ENCODE results near the gene GNAZ. TPM values are rescaled to one million over a fixed set of nuclear protein-coding genes. Genes with fewer than 3 reads are reported as not detected.

The GNAZ gene
- total and polyA plus RNA-seq, 2 donors (not counting 1 experiment from before 2014, with no cell fraction given): 2.8 to 9.1 TPM

- ChIA-PET CTCF (interaction anchor here (1.1 kb wide), 1 partner anchor 117 kb away, joined by 3 read pairs; no protein-coding TSS in a partner anchor), POLR2A (no interaction called here)
- TF ChIP-seq EZH2 (IDR thresholded peaks at IDR 0.05; ENCODE audit: borderline replicate concordance, insufficient read depth, low read depth, low read length, poor library complexity, severe bottlenecking): no peak
- TF ChIP-seq, protein P1, sequence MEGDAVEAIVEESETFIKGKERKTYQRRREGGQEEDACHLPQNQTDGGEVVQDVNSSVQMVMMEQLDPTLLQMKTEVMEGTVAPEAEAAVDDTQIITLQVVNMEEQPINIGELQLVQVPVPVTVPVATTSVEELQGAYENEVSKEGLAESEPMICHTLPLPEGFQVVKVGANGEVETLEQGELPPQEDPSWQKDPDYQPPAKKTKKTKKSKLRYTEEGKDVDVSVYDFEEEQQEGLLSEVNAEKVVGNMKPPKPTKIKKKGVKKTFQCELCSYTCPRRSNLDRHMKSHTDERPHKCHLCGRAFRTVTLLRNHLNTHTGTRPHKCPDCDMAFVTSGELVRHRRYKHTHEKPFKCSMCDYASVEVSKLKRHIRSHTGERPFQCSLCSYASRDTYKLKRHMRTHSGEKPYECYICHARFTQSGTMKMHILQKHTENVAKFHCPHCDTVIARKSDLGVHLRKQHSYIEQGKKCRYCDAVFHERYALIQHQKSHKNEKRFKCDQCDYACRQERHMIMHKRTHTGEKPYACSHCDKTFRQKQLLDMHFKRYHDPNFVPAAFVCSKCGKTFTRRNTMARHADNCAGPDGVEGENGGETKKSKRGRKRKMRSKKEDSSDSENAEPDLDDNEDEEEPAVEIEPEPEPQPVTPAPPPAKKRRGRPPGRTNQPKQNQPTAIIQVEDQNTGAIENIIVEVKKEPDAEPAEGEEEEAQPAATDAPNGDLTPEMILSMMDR (IDR thresholded peaks at IDR 0.05): no peak
- Histone ChIP-seq H3K27me3 (replicated peaks in 1 of 4; ENCODE audit: control extremely low read depth in 1 of 4, control insufficient read depth in 3 of 4, insufficient read depth in 4 of 4, low read length in 3 of 4) (peaks cover 0 to 3% (median 0%) of the 10 kb centered on the region in 4 experiments), H2AFZ (ENCODE audit: insufficient read depth, low read depth, low read length, poor library complexity, severe bottlenecking) (no peak overlapping the region), H4K20me1 (ENCODE audit: control insufficient read depth, insufficient read depth, low read length, poor library complexity, severe bottlenecking) (no peaks in the 10 kb centered on the region), H3K79me2 (ENCODE audit: control insufficient read depth, insufficient read depth, low read length) (peaks cover 60% of the 10 kb centered on the region), H3K9ac (ENCODE audit: low read length) (no peak overlapping the region), H3K27ac (ENCODE audit: low read length in 2 of 2) (no peak overlapping the region), H3K36me3 (replicated peaks in 1 of 2; ENCODE audit: control extremely low read depth in 1 of 2, control insufficient read depth in 1 of 2, extremely low read depth in 1 of 2, insufficient read depth in 2 of 2, low read length in 1 of 2) (no peaks in the 10 kb centered on the region), H3K4me3 (ENCODE audit: control extremely low read depth in 1 of 5, extremely low read depth in 1 of 5, insufficient read depth in 1 of 5, low read depth in 2 of 5, low read length in 4 of 5) (no peak overlapping the region), H3K4me2 (replicated peaks; ENCODE audit: low read depth, low read length, poor library complexity, severe bottlenecking) (no peak overlapping the region), H3K4me1 (ENCODE audit: control insufficient read depth in 2 of 2, insufficient read depth in 2 of 2, low read length in 2 of 2) (peaks cover 8 to 16% of the 10 kb centered on the region in 2 donors), H3K9me3 (ENCODE audit: control extremely low read depth in 1 of 3, control insufficient read depth in 2 of 3, insufficient read depth in 1 of 3, low read length in 2 of 3) (no peaks in the 10 kb centered on the region)
- WGBS (ENCODE audit: insufficient coverage): 91% methylated on average over 7 of the region's 10 CpGs
- H3K4me3 Mint-ChIP-seq: no peak overlapping the region
- peaks cover 10% of the 10 kb centered on the region for H3K4me1 Mint-ChIP-seq
- no peaks in the 10 kb centered on the region for H3K9me3 Mint-ChIP-seq (ENCODE audit: insufficient read depth)
- H3K27ac Mint-ChIP-seq: no peak overlapping the region
- intact Hi-C loops (cut with micrococcal nuclease): no loop called here
- DNase-seq (no peak), ATAC-seq (ENCODE audit: low read depth) (no peak)
- H3K27me3 Mint-ChIP-seq: no peaks in the 10 kb centered on the region
Measured at GRCh38 chr22:23076896-23077572, 6.7 kb downstream of the GNAZ start.

Measured in B cell (primary cell).